HG02943 (cell line): ENCODE results near the gene MYLK.
"Not testable (repeated sequence)": the region's sequence is repeated elsewhere in the genome, so short reads cannot be mapped to it uniquely, and the experiment has no call there.

Experiments used
- ATAC-seq: cut with Tn5 transposase; IDR thresholded peaks from one replicate; pipeline ENCODE4 v1.9.1; 2021; ENCODE audit warnings: mild to moderate bottlenecking, low read depth, moderate library complexity; ENCODE audit not compliant: unreplicated experiment

Gene MYLK

DNA sequence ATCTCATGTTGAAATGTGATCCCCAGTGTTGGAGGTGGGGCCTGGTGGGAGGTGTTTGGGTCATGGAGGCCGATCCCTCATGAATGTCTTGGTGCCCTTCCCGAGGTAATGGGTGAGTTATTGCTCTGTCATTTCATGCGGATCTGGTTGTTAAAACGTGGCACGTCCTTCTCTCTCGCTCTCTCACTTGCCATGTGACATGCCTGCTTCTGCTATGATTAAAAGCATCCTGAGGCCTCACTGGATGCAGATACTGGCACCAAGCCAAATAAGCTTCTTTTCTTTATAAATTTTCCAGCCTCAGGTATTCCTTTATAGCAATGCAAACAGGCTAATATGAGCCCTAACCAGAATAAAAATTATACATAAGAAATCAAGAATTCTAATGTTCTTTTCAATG is 267.5 kb downstream of the MYLK start:
- ATAC-seq: no peak

DNA sequence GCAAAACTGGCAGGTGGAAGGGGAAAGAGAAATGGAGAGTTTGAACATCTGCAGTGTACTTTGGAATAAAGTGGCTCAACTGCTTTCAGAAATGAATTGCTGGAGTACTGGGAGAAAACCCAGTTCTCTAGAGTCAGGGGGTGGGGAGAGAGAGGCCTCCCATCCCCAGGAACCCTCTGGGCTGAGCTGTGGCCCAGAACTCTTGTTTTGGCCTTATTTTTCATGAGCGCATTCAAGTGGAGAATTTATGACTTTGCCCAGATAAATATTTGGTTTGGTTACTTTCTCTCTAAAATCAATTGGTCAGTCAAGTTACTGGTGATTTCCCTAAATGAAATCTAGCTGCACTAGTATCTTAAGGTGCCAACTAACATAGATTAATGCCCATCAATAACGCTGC is 270.6 kb downstream of the MYLK start:
- no peak for ATAC-seq

DNA sequence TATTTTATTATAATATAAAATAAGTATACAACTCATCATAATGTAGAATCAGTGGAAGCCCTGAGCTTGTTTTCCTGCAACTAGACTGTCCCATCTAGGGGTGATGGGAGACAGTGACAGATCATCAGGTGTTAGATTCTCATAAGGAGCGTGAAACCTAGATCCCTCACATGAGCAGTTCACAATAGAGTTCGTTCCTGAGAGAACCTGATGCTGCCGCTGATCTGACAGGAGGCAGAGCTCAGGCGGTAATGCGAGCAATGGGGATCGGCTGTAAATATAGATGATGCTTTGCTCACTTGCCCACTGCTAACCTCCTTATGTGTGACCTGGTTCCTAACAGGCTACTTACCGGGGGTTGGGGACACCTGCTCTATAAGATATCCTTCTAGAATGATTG is 272.5 kb downstream of the MYLK start:
- not testable (repeated sequence) for ATAC-seq

DNA sequence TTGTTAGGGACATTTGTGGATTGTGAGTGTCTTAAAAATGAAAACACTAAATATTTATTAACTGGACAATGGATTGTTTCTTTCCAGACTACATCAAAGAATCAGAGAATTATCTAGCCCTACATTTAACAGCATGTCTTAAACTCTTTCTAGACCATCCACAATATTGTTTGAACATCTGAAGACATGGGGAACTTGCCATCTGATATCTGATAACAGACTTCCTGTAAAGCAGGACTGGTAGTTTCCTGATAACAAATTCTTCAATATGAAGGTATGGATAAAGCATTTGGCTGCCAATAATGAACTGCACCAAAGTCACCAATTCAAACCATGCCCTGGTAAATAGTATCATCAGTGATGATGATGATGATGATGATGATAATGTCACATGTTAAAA is 273.1 kb downstream of the MYLK start:
- ATAC-seq: no peak

DNA sequence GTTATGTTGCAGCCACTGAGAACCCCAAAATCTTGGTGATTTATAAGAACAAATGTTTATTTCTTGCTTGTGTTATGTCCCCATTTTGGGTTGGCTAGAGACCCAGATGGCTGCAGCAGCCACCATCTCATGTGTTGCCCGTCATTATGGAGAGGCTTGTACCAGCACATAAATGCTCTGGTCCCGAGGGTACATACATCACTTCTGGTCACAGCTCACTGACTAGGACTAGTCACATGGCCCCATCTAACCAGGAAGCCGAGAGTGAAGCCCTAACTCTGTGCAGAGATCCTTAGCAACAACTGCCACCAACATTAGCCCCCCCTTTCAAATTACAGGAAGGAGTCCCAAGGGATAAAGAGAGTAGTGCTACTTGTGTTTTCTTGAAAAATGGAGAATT is 273.8 kb downstream of the MYLK start:
- ATAC-seq: no peak

DNA sequence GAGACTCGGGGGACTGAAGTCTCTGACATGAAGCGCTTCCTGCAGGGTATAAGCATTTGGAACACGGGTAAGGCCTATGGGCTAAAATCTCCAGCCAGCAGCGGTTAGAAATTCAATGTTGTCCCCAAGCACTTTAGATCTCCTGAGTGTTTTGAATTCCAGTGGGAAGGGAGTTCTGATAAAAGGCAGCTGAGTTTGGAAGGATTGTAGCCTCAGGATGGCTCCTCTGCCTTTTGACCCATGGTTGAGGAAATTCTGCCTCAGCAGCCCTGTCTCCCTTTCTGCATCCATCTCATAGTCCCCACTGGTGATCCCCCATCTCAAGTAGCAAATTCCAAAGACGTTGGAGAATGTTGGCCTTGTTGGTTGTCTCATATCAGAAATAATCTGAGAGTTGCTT is 275.1 kb downstream of the MYLK start:
- ATAC-seq: no peak

DNA sequence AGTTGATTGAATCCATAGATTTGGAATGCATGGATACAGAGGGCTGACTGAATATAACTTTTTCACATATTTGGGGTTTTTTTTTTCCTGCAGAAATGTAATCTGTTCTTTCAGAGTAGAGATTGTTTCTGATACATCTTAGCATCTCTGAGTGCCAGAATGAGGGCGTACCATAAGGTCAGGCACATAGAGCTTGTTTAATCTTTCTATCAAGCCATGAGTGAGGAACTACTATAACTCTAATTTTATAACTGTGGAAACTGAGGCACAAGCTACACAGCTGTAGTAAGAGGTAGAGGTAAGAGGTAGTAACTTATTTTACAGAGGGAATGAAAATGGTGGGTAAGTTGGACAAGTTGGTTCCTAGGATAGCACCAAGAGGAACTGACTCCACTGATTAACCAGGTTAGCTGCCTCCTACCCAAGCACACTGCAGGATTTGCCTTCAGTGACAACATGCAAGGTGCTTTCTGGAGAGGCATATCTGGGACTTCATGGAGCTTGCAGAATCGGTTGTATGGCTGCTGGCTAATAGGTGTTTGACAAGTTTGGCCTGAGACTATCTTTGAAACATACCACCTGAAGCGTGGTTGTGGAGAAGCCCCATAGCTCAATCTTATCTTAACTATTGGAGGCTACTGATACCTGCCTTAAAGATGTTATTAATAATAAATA is 275.7 kb downstream of the MYLK start:
- no peak for ATAC-seq

DNA sequence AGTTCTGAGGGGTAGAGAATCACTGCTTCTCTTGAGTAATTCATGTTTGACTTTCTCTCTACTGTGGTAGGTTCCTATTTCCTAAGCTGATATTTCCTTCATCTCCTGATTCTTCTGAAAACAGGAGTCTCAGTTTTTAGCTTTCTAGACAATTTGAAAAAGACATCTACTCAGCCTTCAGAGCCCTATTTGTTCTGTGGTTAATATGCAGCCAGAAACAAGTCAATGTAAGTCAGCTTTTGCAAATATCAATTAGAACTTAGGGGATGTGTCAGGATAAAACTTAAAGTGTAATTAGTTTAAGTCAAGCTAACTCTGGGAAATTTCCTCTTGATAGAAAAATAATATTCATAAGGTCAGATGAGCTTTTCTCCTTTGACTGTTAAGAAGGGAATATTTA is 277.6 kb downstream of the MYLK start:
- no peak for ATAC-seq

DNA sequence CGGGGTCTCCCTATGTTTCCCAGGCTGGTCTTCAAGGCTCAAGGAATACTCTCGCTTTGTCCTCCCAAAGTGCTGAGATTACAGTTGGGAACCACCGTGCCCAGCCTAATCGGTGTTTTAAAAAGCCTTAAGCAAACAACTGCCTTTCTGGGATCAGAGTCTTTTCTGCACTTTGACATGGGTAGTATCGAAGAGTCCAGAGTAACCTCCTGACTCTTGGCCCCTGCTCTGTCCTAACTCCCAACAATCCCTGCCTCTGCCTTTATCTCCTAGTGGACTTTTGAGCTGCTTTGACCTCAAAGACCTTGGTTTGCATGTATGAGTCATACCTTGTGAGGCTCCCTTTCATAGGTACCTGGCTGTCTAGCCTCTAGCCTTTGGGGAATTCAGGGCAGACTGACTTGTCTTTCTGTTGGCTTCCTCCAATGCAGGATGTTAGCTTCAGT is 278.3 kb downstream of the MYLK start:
- no peak for ATAC-seq

DNA sequence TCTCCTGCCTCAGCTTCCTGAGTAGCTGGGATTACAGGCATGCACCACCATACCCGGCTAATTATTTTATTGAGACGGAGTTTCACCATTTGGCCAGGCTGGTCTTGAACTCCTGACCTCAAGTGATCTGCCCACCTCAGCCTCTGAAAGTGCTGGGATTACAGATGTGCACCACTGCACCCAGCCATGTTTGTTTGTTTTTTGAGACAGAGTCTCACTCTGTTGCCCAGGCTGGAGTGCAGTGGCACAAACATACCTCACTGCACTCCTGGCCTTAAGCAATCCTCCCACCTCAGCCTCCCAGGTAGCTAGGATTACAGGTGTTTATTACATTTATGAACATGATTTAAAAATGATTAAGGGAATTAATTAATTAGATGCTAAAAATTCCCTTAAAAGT is 281.0 kb downstream of the MYLK start:
- ATAC-seq: not testable (repeated sequence)

DNA sequence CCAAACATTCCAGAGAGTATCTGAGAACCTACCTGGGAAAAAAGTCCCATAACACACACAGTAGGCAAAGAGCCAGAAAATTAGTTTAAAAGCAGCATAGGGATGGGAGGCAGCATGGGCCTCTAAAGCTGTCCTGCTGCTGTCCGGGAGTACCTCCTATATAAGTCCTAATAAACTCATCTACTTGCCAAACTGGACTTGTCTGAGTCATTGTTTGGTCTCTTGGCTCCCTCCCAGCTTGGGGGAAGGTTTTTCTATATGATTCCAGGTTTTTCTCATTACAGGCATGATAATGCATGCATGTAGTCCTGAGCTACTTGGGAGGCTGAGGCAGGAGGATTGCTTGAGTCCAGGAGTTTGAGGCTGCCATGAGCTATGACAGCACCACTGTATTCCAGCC is 281.8 kb downstream of the MYLK start:
- ATAC-seq: no peak

DNA sequence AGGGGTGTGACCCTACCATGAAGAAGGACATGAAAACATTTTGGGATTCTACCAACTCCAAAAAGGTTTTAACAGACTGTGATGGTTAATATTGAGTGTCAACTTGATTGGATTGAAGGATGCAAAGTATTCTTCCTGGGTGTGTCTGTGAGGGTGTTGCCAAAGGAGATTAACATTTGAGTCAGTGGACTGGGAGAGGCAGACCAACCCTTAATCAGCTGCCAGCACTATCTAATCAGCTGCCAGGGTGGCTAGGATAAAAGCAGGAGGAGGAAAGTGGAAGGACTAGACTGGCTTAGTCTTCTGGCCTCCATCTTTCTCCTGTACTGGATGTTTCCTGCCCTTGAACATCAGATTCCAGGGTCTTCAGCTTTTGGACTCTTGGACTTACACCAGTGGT is 283.3 kb downstream of the MYLK start:
- ATAC-seq: not testable (repeated sequence)

DNA sequence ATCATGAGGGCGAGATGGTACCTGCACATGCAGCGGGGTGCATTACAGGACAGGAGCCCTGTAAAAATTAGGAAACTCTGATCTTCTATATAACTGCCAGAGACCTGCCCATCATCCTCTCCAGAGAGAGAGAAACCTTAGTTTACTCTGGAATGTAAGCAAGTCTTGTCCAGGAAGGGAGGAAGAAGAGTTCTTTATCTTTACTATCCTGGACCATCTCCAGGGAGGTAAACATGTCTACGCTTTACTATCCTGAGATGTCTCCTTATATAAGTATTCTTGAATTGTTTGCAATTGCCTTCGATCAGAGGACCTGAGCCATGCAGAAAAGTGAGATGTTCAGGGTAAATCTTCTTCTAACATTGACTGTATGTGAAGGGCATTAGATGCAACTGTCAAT is 286.6 kb downstream of the MYLK start:
- no peak for ATAC-seq

DNA sequence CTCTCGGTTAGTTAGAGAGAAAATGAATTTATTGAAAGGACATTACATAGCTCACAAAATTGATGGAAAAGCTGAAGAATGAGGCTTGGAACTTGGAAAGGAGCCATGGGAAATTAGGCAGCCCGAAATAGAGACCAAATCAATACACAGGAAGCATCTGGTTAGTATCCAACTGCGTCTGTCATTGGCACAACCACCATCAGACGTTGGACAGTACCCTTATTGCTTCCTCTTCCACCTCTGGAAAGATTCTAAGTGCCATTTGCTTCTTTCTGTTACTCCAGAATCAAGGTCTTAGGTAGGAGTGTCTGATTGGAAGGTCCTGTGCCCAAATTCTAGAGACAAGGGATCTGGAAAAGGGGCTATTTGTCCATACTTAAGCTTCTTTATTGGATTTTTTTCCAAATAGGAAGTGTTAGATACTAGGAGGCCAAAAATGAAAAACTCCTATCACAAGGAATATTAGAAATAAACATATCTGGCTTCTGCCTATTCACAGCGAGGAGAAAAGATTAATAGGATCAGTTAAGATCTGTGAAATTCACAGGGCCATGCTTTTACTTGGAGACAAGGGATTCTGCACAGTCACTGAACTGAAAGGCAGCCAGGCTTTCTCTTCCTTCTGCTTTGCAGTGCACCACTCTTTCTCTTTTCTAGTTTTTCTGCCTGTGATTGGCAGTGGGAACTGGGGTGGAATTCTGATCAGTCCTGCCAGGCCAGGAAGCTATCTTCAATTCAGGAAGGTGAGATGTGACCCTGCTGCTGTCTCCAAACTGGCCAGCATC is 288.5 kb downstream of the MYLK start:
- ATAC-seq: no peak

DNA sequence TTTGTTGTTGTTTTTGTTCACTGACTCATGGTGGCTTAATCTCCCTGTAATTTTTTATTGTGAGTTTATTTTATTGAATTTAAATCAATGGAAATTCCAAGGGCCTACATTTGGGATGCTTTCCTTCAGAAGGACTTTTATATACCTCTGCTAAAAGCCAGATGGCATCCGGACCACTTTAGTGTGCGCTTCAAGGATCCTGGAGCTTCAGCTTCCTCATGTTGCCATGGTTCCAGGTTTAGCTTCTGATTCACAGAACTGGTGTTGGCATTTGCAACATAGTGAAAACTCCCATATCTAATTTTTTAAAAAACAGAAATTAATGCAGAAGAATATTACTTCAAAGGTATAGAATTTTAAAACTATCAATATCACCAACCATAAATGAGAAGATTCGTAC is 290.8 kb downstream of the MYLK start:
- no peak for ATAC-seq

DNA sequence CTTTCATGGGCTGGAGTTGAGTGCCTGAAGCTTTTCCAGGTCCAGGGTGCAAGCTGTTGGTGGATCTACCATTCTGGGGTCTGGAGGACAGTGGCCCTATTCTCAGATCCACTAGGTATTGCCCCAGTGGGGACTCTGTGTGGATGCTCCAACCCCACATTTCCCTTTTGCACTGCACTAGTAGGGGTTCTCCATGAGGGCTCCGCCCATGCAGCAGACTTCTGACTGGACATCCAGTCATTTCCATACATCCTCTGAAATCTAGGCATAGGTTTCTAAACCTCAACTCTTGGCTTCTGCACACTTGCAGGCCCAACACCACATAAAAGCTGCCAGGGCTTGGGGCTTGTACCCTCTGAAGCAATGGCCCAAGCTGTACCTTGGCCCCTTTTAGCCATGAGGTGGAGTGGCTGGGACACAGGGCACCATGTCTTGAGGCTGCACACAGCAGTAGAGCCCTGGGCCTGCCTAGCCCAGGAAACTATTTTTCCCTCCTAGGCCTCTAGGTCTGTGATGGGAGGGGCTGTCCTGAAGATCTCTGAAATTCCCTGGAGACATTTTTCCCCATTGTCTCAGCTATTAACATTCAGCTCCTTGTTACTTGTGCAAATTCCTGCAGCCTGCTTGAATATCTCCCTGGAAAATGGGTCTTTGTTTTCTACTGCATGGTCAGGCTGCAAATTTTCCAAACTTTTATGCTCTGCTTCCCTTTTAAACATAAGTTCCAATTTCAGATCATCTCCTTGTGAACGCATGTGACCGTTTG is 293.3 kb downstream of the MYLK start:
- ATAC-seq: no peak

DNA sequence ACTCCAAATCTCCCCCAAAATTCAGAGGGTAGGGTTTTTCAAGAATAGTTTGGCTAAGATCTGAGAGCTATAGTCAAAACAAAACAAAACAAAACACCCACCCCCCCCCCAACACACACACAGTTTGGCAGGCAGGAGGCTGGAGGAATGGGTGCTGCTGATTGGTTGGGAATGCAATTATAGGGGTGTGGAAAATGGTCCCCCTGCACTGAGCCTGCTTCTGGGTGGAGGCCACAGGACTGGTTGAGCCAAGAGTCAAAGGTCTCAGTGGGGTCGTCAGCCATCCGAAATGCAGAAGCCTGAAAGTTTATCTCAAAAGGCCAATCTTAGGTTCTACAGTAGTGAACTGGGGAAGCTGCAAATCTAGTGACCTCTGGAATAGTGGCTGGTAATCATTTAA is 296.7 kb downstream of the MYLK start:
- ATAC-seq: no peak

DNA sequence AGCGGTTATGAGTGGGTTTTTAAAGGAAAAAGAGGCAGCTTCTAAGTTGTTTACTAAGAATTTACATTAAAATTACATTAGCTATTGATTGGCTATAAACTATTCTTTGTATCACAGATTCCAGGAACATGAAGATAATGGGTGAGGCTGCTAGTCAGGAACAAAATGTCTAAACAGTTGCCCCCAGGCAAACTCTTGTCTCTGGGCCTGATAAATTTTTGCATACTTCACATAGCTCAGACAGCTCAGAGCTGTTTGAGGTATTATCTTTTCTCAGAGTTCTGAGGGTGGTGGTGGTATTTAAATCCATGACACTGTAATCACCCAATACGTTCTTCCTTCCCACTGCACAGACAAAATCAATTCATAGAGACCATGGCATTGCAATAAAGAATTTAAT is 297.2 kb downstream of the MYLK start:
- ATAC-seq: no peak

DNA sequence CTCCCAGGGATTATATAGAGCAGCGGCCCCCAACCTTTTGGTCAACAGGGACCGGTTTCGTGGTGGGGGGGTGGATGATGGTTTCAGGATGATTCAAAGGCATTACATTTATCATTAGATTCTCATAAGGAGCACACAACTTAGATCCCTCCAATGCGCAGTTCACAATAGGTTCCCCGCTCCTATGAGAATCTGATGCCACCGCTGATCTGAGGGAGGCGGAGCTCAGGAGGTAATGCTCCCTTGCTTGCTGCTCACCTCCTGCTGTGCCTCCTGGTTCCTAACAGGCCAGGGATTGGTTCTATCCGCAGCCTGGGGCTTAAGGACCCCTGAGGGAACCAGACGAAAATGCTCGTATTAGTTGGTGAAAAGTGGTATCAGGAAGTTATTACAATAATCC is 298.0 kb downstream of the MYLK start:
- ATAC-seq: no peak

DNA sequence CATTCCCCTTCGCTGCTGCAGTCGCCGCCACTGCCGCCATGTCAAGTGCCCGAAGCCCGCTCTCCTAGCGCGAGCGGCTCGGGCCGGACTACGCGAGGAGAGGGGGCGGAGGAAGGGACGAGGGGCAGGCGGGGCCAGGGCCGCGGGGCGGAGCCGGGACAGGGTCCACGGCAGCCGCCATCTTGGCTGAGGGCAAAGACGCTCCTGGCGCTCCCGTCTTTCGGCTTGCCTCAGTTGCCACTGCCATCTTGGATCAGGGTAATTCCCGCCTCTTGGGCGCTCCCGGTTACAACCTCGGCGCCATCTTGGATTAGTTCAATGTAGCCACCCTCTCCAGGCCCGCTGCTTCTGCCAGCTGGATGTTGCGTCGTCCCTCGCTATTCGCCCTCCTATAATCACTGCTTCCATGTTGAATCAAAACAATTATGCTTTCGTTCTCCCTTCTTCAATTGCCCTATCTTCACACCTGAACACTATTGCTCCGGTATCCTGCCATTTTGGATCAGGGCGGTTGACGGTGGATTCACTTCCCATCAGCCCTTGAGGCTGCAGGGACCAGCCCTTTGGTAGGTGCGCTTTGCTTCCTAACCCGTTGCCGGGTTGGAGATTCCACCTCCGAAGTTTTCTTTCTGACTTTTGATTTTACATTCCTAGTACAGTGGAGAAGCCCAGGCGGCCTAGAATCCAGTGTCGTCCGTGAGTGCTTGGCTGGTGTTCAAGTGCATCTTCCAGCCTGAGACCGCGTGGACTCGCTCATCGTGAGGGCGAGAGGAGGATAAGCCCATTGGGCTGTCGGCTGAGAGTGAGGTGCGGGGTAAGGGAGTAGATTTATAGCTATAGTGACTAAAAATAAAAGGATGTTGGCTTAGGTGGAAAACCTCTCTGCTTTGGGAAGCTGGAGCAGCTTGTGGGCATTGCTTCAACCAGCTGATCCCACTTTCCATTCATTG is 298.9 kb downstream of the MYLK start, which contains the start of gene HACD2:
Gene HACD2 (minus strand): TSS at position 66 of the 950 bp plus-strand sequence. CDS start 26 bp downstream, at position 40.
- ATAC-seq: peak; percentile 88
